ENCODE measurements around the gene TTLL11.

The TTLL11 gene

DNA sequence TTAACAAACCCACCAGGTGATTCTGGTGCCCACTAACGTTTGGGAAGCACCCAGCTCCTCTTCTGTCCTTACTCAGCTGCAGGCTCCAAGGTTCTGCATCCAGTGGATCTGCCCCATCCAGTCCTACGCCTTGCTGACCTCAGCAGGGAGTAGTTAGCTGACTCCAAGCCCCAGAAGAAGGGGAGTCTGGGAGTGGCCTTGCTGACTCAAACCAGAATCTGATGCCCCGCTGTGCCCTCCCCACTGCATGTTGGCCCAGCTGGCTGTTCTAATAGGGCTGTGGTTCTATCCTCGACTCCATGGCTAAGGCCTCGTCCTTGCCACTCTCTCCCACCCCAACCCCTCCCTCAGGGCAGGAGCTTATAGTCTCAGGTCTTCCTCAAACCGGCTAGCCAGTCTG is 136.3 kb downstream of the TTLL11 start:
- Mint-ChIP-seq H3K27me3 (no peaks in the 10 kb centered on the region), H3K4me3 (no peak overlapping the region), H3K4me1 (ENCODE audit: low read depth) (no peaks in the 10 kb centered on the region), H3K27ac (no peak overlapping the region), H3K9me3 (ENCODE audit: low read depth) (no peaks in the 10 kb centered on the region), H3K36me3 (no peaks in the 10 kb centered on the region)

- no peaks in the 10 kb centered on the region for H3K36me3 Mint-ChIP-seq
- no peak overlapping the region for H3K27ac Mint-ChIP-seq
- no peak overlapping the region for H3K4me3 Mint-ChIP-seq
- H3K27me3 Mint-ChIP-seq = no peaks in the 10 kb centered on the region
- no peaks in the 10 kb centered on the region for H3K4me1 Mint-ChIP-seq (ENCODE audit: low read depth)
- H3K9me3 Mint-ChIP-seq (ENCODE audit: low read depth) = no peaks in the 10 kb centered on the region
These were observed 137.5 kb downstream of the TTLL11 start for GRCh38 chr9:121955649-121956048.

- Mint-ChIP-seq H3K4me1 (ENCODE audit: low read depth) (no peaks in the 10 kb centered on the region), H3K36me3 (peaks cover 4% of the 10 kb centered on the region), H3K4me3 (no peak overlapping the region), H3K27ac (no peak overlapping the region), H3K9me3 (ENCODE audit: low read depth) (no peaks in the 10 kb centered on the region), H3K27me3 (no peaks in the 10 kb centered on the region)
These were observed 138.5 kb downstream of the TTLL11 start for GRCh38 chr9:121954477-121955140.

DNA sequence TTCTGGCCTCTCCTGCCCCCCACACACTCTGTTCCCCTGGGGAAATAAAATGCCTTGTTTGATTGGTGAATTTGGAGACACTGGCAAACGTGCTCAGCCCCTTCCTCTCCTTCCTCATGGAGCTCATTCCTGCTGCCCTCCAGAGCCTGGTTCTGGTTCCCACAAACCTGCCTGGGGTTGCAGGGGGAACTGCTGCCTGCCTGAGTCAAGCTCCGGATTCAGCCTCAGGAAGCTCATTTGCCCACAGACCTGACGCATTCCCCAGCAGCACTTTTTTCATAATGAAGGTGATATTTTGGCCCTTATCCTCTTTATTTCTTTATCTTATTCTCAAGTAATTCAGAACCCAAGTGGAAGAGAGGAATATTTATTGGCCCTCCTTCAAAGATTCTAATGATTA is 140.5 kb downstream of the TTLL11 start:
- Mint-ChIP-seq H3K4me1 (ENCODE audit: low read depth) (no peaks in the 10 kb centered on the region), H3K36me3 (peaks cover 5% of the 10 kb centered on the region), H3K27ac (no peak overlapping the region), H3K27me3 (no peaks in the 10 kb centered on the region), H3K4me3 (no peak overlapping the region), H3K9me3 (ENCODE audit: low read depth) (no peaks in the 10 kb centered on the region)

- no peaks in the 10 kb centered on the region for H3K4me1 Mint-ChIP-seq (ENCODE audit: low read depth)
- peaks cover 5% of the 10 kb centered on the region for H3K36me3 Mint-ChIP-seq
- no peaks in the 10 kb centered on the region for H3K27me3 Mint-ChIP-seq
- no peaks in the 10 kb centered on the region for H3K9me3 Mint-ChIP-seq (ENCODE audit: low read depth)
- no peak overlapping the region for H3K27ac Mint-ChIP-seq
- H3K4me3 Mint-ChIP-seq = no peak overlapping the region
These were observed 142.2 kb downstream of the TTLL11 start for GRCh38 chr9:121950866-121951265.

DNA sequence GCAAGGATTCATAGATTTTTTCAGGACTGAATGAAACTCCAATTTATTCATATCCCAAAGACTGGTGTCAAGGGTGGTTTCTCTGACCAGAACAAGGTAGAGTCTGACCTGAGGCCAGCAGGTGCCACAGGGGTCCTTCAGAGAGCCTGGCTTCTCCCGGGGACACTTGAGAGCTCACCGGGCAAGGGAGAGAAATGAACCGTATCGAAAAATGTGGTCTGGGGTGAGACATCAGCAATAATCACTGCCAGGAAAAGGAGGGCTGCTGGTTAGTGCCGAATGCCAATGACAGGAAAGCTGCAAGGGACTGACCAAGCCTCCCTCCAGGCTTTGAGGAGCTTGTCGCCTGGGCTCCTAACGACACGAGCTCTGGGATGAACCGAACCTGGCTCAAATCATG is 142.7 kb downstream of the TTLL11 start:
- Mint-ChIP-seq H3K27ac (no peak overlapping the region), H3K27me3 (no peaks in the 10 kb centered on the region), H3K9me3 (ENCODE audit: low read depth) (no peaks in the 10 kb centered on the region), H3K4me3 (no peak overlapping the region), H3K36me3 (peaks cover 6% of the 10 kb centered on the region), H3K4me1 (ENCODE audit: low read depth) (no peaks in the 10 kb centered on the region)

- Mint-ChIP-seq H3K36me3 (peaks cover 7% of the 10 kb centered on the region), H3K4me1 (ENCODE audit: low read depth) (no peaks in the 10 kb centered on the region), H3K27ac (no peak overlapping the region), H3K27me3 (no peaks in the 10 kb centered on the region), H3K4me3 (no peak overlapping the region), H3K9me3 (ENCODE audit: low read depth) (no peaks in the 10 kb centered on the region)
These were observed 143.3 kb downstream of the TTLL11 start for GRCh38 chr9:121949766-121950165.

DNA sequence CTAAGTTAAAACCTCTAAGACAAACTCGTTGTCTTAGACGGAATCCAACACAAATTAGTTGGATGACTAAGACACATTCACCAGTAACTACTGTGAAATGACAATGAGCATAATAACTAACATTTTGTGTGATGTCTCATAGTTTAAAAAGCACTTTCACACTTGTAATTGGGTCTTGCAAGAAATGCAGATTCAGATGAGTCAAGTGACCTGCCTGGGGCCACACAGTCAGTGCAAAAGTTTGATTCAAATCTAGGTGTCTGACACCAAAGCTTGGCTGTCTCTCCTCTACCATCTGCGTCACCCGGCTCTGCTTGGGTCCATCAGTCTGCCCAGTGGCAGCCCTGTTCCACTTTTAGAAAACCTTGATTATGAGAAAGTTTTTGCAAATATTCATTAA is 143.7 kb downstream of the TTLL11 start:
- no peak overlapping the region for H3K4me3 Mint-ChIP-seq
- no peak overlapping the region for H3K27ac Mint-ChIP-seq
- H3K9me3 Mint-ChIP-seq (ENCODE audit: low read depth) = no peaks in the 10 kb centered on the region
- no peaks in the 10 kb centered on the region for H3K4me1 Mint-ChIP-seq (ENCODE audit: low read depth)
- no peaks in the 10 kb centered on the region for H3K27me3 Mint-ChIP-seq
- peaks cover 7% of the 10 kb centered on the region for H3K36me3 Mint-ChIP-seq

GRCh38 chr9:121947775-121948174 is 145.3 kb downstream of the TTLL11 start:
- H3K4me1 Mint-ChIP-seq (ENCODE audit: low read depth) = no peaks in the 10 kb centered on the region
- H3K9me3 Mint-ChIP-seq (ENCODE audit: low read depth) = no peaks in the 10 kb centered on the region
- H3K4me3 Mint-ChIP-seq = no peak overlapping the region
- H3K27ac Mint-ChIP-seq = no peak overlapping the region
- peaks cover 12% of the 10 kb centered on the region for H3K36me3 Mint-ChIP-seq
- no peaks in the 10 kb centered on the region for H3K27me3 Mint-ChIP-seq

GRCh38 chr9:121946465-121946864 is 146.6 kb downstream of the TTLL11 start:
- H3K27ac Mint-ChIP-seq = no peak overlapping the region
- no peaks in the 10 kb centered on the region for H3K4me1 Mint-ChIP-seq (ENCODE audit: low read depth)
- no peaks in the 10 kb centered on the region for H3K27me3 Mint-ChIP-seq
- no peaks in the 10 kb centered on the region for H3K9me3 Mint-ChIP-seq (ENCODE audit: low read depth)
- peaks cover 12% of the 10 kb centered on the region for H3K36me3 Mint-ChIP-seq
- no peak overlapping the region for H3K4me3 Mint-ChIP-seq

- peaks cover 12% of the 10 kb centered on the region for H3K36me3 Mint-ChIP-seq
- H3K27me3 Mint-ChIP-seq = no peaks in the 10 kb centered on the region
- no peak overlapping the region for H3K4me3 Mint-ChIP-seq
- H3K9me3 Mint-ChIP-seq (ENCODE audit: low read depth) = no peaks in the 10 kb centered on the region
- H3K4me1 Mint-ChIP-seq (ENCODE audit: low read depth) = no peaks in the 10 kb centered on the region
- H3K27ac Mint-ChIP-seq = no peak overlapping the region
These were observed 147.3 kb downstream of the TTLL11 start for GRCh38 chr9:121945849-121946248.

DNA sequence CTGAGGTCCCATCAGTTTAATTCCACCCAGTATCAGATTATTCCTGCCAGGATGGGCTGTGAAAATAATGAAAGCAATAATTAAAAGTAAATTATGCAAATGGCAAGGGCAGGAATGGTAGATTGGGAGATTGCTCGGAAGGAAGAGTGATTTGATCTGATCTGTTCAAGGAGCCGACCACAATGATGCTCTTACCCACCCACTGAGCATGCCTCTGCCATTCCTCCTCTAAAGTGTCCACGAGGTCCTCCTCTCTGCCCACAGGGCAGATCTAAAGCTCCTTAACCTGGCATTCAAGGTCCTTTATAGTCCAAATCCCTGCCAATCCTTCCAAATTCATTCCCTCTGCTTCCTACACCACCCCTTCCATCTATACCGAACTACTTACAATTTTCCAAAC is 147.8 kb downstream of the TTLL11 start:
- H3K36me3 Mint-ChIP-seq = peaks cover 12% of the 10 kb centered on the region
- H3K27me3 Mint-ChIP-seq = no peaks in the 10 kb centered on the region
- no peaks in the 10 kb centered on the region for H3K4me1 Mint-ChIP-seq (ENCODE audit: low read depth)
- no peak overlapping the region for H3K4me3 Mint-ChIP-seq
- H3K27ac Mint-ChIP-seq = no peak overlapping the region
- H3K9me3 Mint-ChIP-seq (ENCODE audit: low read depth) = no peaks in the 10 kb centered on the region

DNA sequence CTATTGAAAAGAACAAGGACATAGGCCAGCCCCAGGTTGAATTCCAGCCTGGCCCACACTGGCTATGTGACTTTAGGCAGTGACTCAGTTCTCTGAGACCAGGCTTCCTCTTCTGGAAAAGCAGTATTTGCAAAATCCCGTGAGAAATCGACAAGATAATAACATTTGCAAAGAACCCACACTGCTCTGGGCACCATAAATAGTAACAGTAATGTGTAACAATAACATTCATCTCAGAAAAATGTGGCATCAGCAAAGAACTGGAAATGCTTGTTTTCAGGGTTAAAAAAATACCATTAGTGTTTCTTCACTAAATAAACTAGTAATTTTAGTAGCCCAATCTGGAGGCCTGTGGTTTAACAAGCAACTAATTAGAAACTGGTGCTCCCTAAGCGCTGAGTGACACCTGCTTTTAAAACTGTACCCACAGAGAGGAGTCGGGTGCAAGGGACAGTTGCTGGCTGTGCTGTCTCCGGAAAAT is 148.4 kb downstream of the TTLL11 start:
- H3K36me3 Mint-ChIP-seq = peaks cover 10% of the 10 kb centered on the region
- no peaks in the 10 kb centered on the region for H3K27me3 Mint-ChIP-seq
- no peak overlapping the region for H3K27ac Mint-ChIP-seq
- no peaks in the 10 kb centered on the region for H3K4me1 Mint-ChIP-seq (ENCODE audit: low read depth)
- no peaks in the 10 kb centered on the region for H3K9me3 Mint-ChIP-seq (ENCODE audit: low read depth)
- H3K4me3 Mint-ChIP-seq = no peak overlapping the region

DNA sequence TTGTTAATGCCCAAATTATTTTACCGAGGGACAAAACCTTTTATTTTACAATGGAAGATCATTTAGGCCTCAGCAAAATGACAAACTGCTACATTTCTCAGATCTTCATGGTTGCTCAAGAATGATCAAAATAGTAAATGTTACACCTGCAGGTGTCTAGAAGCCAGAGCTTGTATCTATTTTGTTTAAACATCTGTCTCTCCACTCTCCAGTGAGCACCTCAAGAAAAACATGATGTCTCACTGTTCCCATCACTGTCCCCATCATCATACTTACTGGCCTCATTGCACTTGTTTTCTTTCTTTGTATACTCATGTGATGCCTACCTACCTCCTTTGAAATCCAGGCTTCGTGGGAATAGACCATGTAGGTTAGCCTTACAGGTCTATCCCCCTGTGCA is 149.6 kb downstream of the TTLL11 start:
- H3K36me3 Mint-ChIP-seq = peaks cover 7% of the 10 kb centered on the region
- no peaks in the 10 kb centered on the region for H3K27me3 Mint-ChIP-seq
- H3K27ac Mint-ChIP-seq = no peak overlapping the region
- H3K4me3 Mint-ChIP-seq = no peak overlapping the region
- no peaks in the 10 kb centered on the region for H3K9me3 Mint-ChIP-seq (ENCODE audit: low read depth)
- H3K4me1 Mint-ChIP-seq (ENCODE audit: low read depth) = no peaks in the 10 kb centered on the region

GRCh38 chr9:121942866-121943382 is 150.2 kb downstream of the TTLL11 start:
- Mint-ChIP-seq H3K4me3 (no peak overlapping the region), H3K27ac (no peak overlapping the region), H3K4me1 (ENCODE audit: low read depth) (no peaks in the 10 kb centered on the region), H3K36me3 (peaks cover 7% of the 10 kb centered on the region), H3K9me3 (ENCODE audit: low read depth) (no peaks in the 10 kb centered on the region), H3K27me3 (no peaks in the 10 kb centered on the region)

GRCh38 chr9:121942313-121942712 is 150.8 kb downstream of the TTLL11 start:
- Mint-ChIP-seq H3K36me3 (peaks cover 7% of the 10 kb centered on the region), H3K9me3 (ENCODE audit: low read depth) (no peaks in the 10 kb centered on the region), H3K27ac (no peak overlapping the region), H3K27me3 (no peaks in the 10 kb centered on the region), H3K4me1 (ENCODE audit: low read depth) (no peaks in the 10 kb centered on the region), H3K4me3 (no peak overlapping the region)
